K562 (cell line): Measurements from ENCODE around the gene PRKACA. TPM values are rescaled to one million over a fixed set of nuclear protein-coding genes. Genes with fewer than 3 reads are reported as not detected.

Experiments used
- ATAC-seq: fragments of 200-7000 bp; cut with Tn5 transposase; 3 replicates; pipeline ENCODE4 v1.9.1; 2020; ENCODE audit warnings: moderate library complexity
- BruUV-seq: library from RNA; stranded (reverse); fragments of 400-500 nt; replicated peaks from 2 replicates; lab custom pipeline; 2021; lab: Mats Ljungman, UMichigan
- CTCF ChIA-PET: fragments of 300-600 bp; formaldehyde crosslinking; extraction: SDS; loops from one replicate; lab custom pipeline; 2021; ENCODE audit warnings: low intra/inter-chr PET ratio; lab: Yijun Ruan, JAX
- POLR2A ChIA-PET: fragments of 300-600, 350-650 bp; sonication (Branson Sonifier 250); formaldehyde crosslinking; extraction: SDS; loops from one replicate; lab custom pipeline; 2021; ENCODE audit warnings: antibody characterized with exemption, inconsistent platforms; lab: Yijun Ruan, JAX
- DNase-seq, 4 experiments: peaks; one replicate each; pipeline versions ENCODE4 v3.0.0 to v3.0.0-alpha.2; 2011 to 2018; ENCODE audit warnings: low spot score in 3 of 4, mixed read lengths in 3 of 4; ENCODE audit errors: extremely low read depth in 1 of 4
- FAIRE-seq: peaks from 2 replicates; lab custom pipeline; 2011; peaks lifted over from hg19 to GRCh38; lab: Jason Lieb, UNC
- H2AFZ ChIP-seq: 2 replicates; pipeline ENCODE4 v1.6.0; 2011; ENCODE audit warnings: low read depth, low read length, control low read depth, inconsistent platforms
- H3K27ac ChIP-seq: fragments of 200-600 bp; 3 replicates; pipeline ENCODE4 v1.8.0; 2011; ENCODE audit warnings: low read depth, mild to moderate bottlenecking, control low read depth, inconsistent platforms, low read length, moderate library complexity, mixed read lengths; ENCODE audit errors: extremely low read depth
- H3K27me3 ChIP-seq, 2 experiments: fragments of 300-600 bp in 1 of 2; 2 replicates in 1 of 2; 3 replicates in 1 of 2; pipeline versions ENCODE4 v1.6.0 to v1.8.0; 2011; ENCODE audit warnings: inconsistent platforms in 2 of 2, low read length in 2 of 2, mild to moderate bottlenecking in 1 of 2, mixed read lengths in 1 of 2, moderate library complexity in 1 of 2; ENCODE audit not compliant: control insufficient read depth in 2 of 2, insufficient read depth in 2 of 2
- H3K36me3 ChIP-seq: fragments of 300-600 bp; 3 replicates; pipeline ENCODE4 v1.8.0; 2011; ENCODE audit warnings: mild to moderate bottlenecking, low read length, inconsistent platforms; ENCODE audit not compliant: control insufficient read depth, insufficient read depth
- H3K4me1 ChIP-seq, 2 experiments: fragments of 200-600 bp in 1 of 2; replicated peaks in 1 of 2; 2 replicates in 1 of 2; 3 replicates in 1 of 2; pipeline versions ENCODE4 v1.5.1 to v1.8.0; 2011; ENCODE audit warnings: inconsistent platforms in 2 of 2, low read length in 2 of 2, mild to moderate bottlenecking in 1 of 2, mixed read lengths in 1 of 2, moderate library complexity in 1 of 2; ENCODE audit not compliant: control insufficient read depth in 2 of 2, insufficient read depth in 2 of 2
- H3K4me2 ChIP-seq: 2 replicates; pipeline ENCODE4 v1.6.1; 2011; ENCODE audit warnings: low read length, control low read depth, inconsistent platforms, mixed read lengths; ENCODE audit not compliant: insufficient read depth
- H3K4me3 ChIP-seq: fragments of 200-600 bp; sonication (generic), shearing (Covaris generic); 2 replicates; pipeline ENCODE4 v1.5.1; 2016; ENCODE audit warnings: control low read depth, inconsistent platforms
- H3K79me2 ChIP-seq: fragments of 200-600 bp; 3 replicates; pipeline ENCODE4 v1.8.0; 2011; ENCODE audit warnings: low read length, inconsistent platforms; ENCODE audit not compliant: control insufficient read depth, insufficient read depth
- H3K9ac ChIP-seq, 2 experiments: 2 replicates each; pipeline versions ENCODE4 v1.6.0 to v1.6.1; 2011; ENCODE audit warnings: low read depth in 2 of 2, low read length in 2 of 2, control low read depth in 1 of 2, inconsistent platforms in 1 of 2, mild to moderate bottlenecking in 1 of 2, mixed read lengths in 1 of 2; ENCODE audit not compliant: insufficient read depth in 1 of 2
- H3K9me1 ChIP-seq: one replicate; pipeline ENCODE4 v1.6.0; 2011; ENCODE audit warnings: inconsistent platforms, mild to moderate bottlenecking, low read length, moderate library complexity; ENCODE audit not compliant: control insufficient read depth, insufficient read depth
- H3K9me3 ChIP-seq: replicated peaks from 2 replicates; pipeline ENCODE4 v1.5.1; 2011; ENCODE audit warnings: low read depth, low read length, inconsistent platforms; ENCODE audit not compliant: control insufficient read depth, insufficient read depth
- H4K20me1 ChIP-seq: replicated peaks from 2 replicates; pipeline ENCODE4 v1.6.1; 2011; ENCODE audit warnings: low read length, inconsistent platforms, mixed read lengths; ENCODE audit not compliant: control insufficient read depth, insufficient read depth
- CCAR2 ChIP-seq: fragments of 200-400 bp; formaldehyde crosslinking; IDR thresholded peaks from 2 replicates; pipeline ENCODE4 v1.6.1; 2017; ENCODE audit warnings: mild to moderate bottlenecking, low read depth, low read length
- CREM ChIP-seq: IDR thresholded peaks from 2 replicates; pipeline ENCODE4 v1.6.1; 2014; ENCODE audit warnings: antibody characterized with exemption, low read depth
- CTCF ChIP-seq, 3 experiments: IDR thresholded peaks in 2 of 3; conservative IDR thresholded peaks in 1 of 3; 2 replicates each; pipeline ENCODE4 v1.5.1; 2011 to 2012; ENCODE audit warnings: low read length in 3 of 3, mild to moderate bottlenecking in 3 of 3, control low read depth in 2 of 3, improper control_type of control experiment in 1 of 3, inconsistent platforms in 1 of 3, low read depth in 1 of 3, mixed read lengths in 1 of 3, moderate library complexity in 1 of 3; ENCODE audit not compliant: insufficient read depth in 2 of 3
- CTCFL ChIP-seq: IDR thresholded peaks from 2 replicates; pipeline ENCODE4 v1.6.1; 2011; ENCODE audit warnings: borderline replicate concordance, low read depth, mild to moderate bottlenecking, moderate library complexity, low read length; ENCODE audit not compliant: insufficient read depth, poor library complexity, severe bottlenecking
- FOSL1 ChIP-seq: fragments of 200-800 bp; sonication (Bioruptor generic); conservative IDR thresholded peaks from 2 replicates; pipeline ENCODE4 v1.6.1; 2016; ENCODE audit warnings: missing genetic modification characterization, missing compliant biosample characterization
- NCOA6 ChIP-seq: fragments of 450-650 bp; IDR thresholded peaks from 2 replicates; pipeline ENCODE4 v1.6.1; 2017; ENCODE audit warnings: mild to moderate bottlenecking
- POLR2G ChIP-seq: fragments of 200-400 bp; formaldehyde crosslinking; IDR thresholded peaks from 2 replicates; pipeline ENCODE4 v1.6.1; 2017; ENCODE audit warnings: low read depth, mild to moderate bottlenecking, antibody characterized with exemption, low read length, moderate library complexity
- YY1 ChIP-seq, 3 experiments: IDR thresholded peaks; 2 replicates each; pipeline ENCODE4 v1.6.1; 2011; ENCODE audit warnings: low read length in 2 of 3, mild to moderate bottlenecking in 2 of 3, moderate library complexity in 2 of 3, borderline replicate concordance in 1 of 3, control low read depth in 1 of 3, low read depth in 1 of 3; ENCODE audit not compliant: insufficient read depth in 3 of 3, insufficient replicate concordance in 2 of 3, control insufficient read depth in 1 of 3, insufficient read length in 1 of 3; ENCODE audit errors: extremely low read depth in 1 of 3
- ZFX ChIP-seq: sonication (generic); formaldehyde crosslinking; IDR thresholded peaks from 2 replicates; pipeline ENCODE4 v1.8.0; 2022; ENCODE audit warnings: mild to moderate bottlenecking, missing genetic modification reagents, moderate library complexity
- WGBS: fragments of 100-300 bp; shearing (Covaris generic); methylation state at CpG from one replicate; pipeline ENCODE4 v1.1.6; 2016; ENCODE audit warnings: low coverage, mixed read lengths; ENCODE audit not compliant: insufficient coverage; ENCODE audit errors: missing lambda C conversion rate; 5-methylcytosine and 5-hydroxymethylcytosine counted together
- in situ Hi-C: fragments of 300-500 bp; cut with MboI; formaldehyde crosslinking; loops from 4 replicates; pipeline ENCODE4 v1.15.0; 2018; ENCODE audit warnings: inconsistent platforms, mixed read lengths
- intact Hi-C: fragments of 100-400 bp; cut with micrococcal nuclease; formaldehyde crosslinking; loops from 2 replicates; pipeline ENCODE4 v1.14.2; 2022
- polyA plus RNA-seq, 8 experiments: library from polyadenylated mRNA; depleted of rRNA in 4 of 8; stranded (reverse) in 5 of 8; unstranded in 3 of 8; fragments of >200 nt; fragmentation: Nextera tagmentation in 2 of 8; fragmentation: Illumina TruSeq in 1 of 8; extraction: Ambion mirVana in 2 of 8; extraction: Trizol in 1 of 8; gene quantifications; 2 replicates each; pipeline versions ENCODE4 v1.2.1 to v1.2.3, GENCODE V29; 2011 to 2014; ENCODE audit warnings: inconsistent platforms in 1 of 8, missing spikeins in 1 of 8
- total RNA-seq, 7 experiments: library from RNA; depleted of rRNA in 6 of 7; stranded (reverse); fragments of >200 nt in 6 of 7; fragmentation: Illumina TruSeq in 2 of 7; extraction: Trizol in 2 of 7; gene quantifications; 2 replicates each; pipeline versions ENCODE4 v1.2.1 to v1.2.3, GENCODE V29; 2011 to 2021; ENCODE audit warnings: low replicate concordance in 1 of 7
- TF ChIP-seq, protein P1 (sequence below): IDR thresholded peaks from 3 replicates; pipeline ENCODE4 v1.6.1; 2011; ENCODE audit warnings: borderline replicate concordance, mild to moderate bottlenecking, moderate library complexity; ENCODE audit not compliant: insufficient read length; ENCODE audit errors: extremely low read depth

The PRKACA gene
- total and polyA plus RNA-seq, 9 of the 15 experiments (the other 6 are each of a cell fraction or from before 2014, with no cell fraction given), result 1.2 to 63.1 (median 13.0) TPM

- TF ChIP-seq, protein P1, sequence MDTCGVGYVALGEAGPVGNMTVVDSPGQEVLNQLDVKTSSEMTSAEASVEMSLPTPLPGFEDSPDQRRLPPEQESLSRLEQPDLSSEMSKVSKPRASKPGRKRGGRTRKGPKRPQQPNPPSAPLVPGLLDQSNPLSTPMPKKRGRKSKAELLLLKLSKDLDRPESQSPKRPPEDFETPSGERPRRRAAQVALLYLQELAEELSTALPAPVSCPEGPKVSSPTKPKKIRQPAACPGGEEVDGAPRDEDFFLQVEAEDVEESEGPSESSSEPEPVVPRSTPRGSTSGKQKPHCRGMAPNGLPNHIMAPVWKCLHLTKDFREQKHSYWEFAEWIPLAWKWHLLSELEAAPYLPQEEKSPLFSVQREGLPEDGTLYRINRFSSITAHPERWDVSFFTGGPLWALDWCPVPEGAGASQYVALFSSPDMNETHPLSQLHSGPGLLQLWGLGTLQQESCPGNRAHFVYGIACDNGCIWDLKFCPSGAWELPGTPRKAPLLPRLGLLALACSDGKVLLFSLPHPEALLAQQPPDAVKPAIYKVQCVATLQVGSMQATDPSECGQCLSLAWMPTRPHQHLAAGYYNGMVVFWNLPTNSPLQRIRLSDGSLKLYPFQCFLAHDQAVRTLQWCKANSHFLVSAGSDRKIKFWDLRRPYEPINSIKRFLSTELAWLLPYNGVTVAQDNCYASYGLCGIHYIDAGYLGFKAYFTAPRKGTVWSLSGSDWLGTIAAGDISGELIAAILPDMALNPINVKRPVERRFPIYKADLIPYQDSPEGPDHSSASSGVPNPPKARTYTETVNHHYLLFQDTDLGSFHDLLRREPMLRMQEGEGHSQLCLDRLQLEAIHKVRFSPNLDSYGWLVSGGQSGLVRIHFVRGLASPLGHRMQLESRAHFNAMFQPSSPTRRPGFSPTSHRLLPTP, result no peak
These were observed 16.5 kb downstream of the PRKACA start (continued) for GRCh38 chr19:14101003-14101545.

DNA sequence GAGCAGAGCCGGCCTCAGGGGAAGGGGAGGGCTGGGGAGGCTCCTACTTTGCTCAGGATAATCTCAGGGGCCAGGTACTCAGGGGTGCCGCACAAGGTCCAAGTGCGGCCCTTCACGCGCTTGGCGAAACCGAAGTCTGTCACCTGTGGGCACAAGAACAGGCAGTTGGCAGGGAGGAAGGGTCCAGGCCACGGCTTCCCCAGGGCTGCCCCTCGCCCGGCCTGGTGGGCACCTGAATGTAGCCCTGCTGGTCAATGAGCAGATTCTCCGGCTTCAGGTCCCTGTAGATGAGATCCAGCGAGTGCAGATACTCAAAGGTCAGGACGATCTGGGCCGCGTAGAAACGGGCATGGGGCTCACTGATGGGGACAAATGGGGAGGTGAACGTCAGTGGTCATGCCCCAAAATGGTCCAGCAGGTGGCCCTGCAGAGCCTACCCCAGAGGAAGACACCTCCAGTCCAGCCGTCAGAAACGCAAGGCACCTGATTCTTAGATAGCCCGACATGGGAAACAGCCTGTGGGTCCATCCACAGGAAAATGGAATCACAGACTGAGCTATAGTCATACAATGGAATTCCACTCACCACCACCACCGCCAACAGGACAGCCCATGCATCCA, 19.9 kb downstream of the PRKACA start:
- in situ Hi-C loops, result no loop called here
- H3K9me1 ChIP-seq, result no peaks in the 10 kb centered on the region
- DNase-seq (peak in 2 of 4 experiments; percentile 42 to 53), ATAC-seq (peak; percentile 90), FAIRE-seq (peak; percentile 72)
- no peaks in the 10 kb centered on the region for H4K20me1 ChIP-seq
- H3K79me2 ChIP-seq, result no peaks in the 10 kb centered on the region
- BruUV-seq, result no TSS peak
- WGBS, result 67% methylated on average over 19 of the region's 21 CpGs
- H3K36me3 ChIP-seq, result peaks cover 23% of the 10 kb centered on the region; the same call in 2 of the 3 replicates
- no peak overlapping the region for H3K27ac ChIP-seq
- no peaks in the 10 kb centered on the region for H3K27me3 ChIP-seq
- peak overlapping the region in 1 of 2 experiments; percentile 19; a peak in 1 of 4 replicates for H3K9ac ChIP-seq
- ChIA-PET CTCF (interaction anchor here (0.6 kb wide), 1 partner anchor 109 kb away, joined by 3 read pairs; no protein-coding TSS in a partner anchor), POLR2A (no interaction called here)
- no peak overlapping the region for H2AFZ ChIP-seq
- intact Hi-C loops, result no loop called here
- H3K4me2 ChIP-seq, result no peak overlapping the region
- H3K4me1 ChIP-seq, result peaks cover 2 to 10% of the 10 kb centered on the region in 2 experiments; a peak in 3 of 5 replicates
- H3K4me3 ChIP-seq, result no peak overlapping the region
- peaks cover 10% of the 10 kb centered on the region for H3K9me3 ChIP-seq
- no peak for TF ChIP-seq YY1 (IDR thresholded peaks at IDR 0.05; ENCODE audit: borderline replicate concordance in 1 of 3, control insufficient read depth in 1 of 3, extremely low read depth in 1 of 3, insufficient read depth in 3 of 3, insufficient read length in 1 of 3, insufficient replicate concordance in 2 of 3, low read depth in 1 of 3, low read length in 2 of 3)
- no peak for TF ChIP-seq NCOA6
- TF ChIP-seq CTCFL, result peak; percentile 21
- TF ChIP-seq CREM, result 0 out of 2 replicates have a peak, but pooled peaks have one; percentile 14
- no peak for TF ChIP-seq CCAR2
- no peak for TF ChIP-seq FOSL1
- no peak for TF ChIP-seq ZFX (CRISPR knock-in tag)
- peak; percentile 61 to 65 (median 63) for TF ChIP-seq CTCF (IDR thresholded peaks at IDR 0.05 in 2 of 3, conservative IDR thresholded peaks at IDR 0.05 in 1 of 3; ENCODE audit: insufficient read depth in 2 of 3, low read depth in 1 of 3, low read length in 3 of 3)
- peak; percentile 34; the same call in 1 of the 2 replicates for TF ChIP-seq POLR2G
